ENCODE data around the gene RILPL1.
"Not testable (repeated sequence)": the region's sequence is repeated elsewhere in the genome, so short reads cannot be mapped to it uniquely, and the experiment has no call there.

Gene RILPL1

GRCh38 chr12:123573870-123574269 is 40.4 kb upstream of the RILPL1 start:
- no peak overlapping the region for H3K4me2 ChIP-seq
- no peak overlapping the region for H3K27ac ChIP-seq
- H4K20me1 ChIP-seq (ENCODE audit: insufficient read depth) = no peaks in the 10 kb centered on the region
- no peaks in the 10 kb centered on the region for H3K79me2 ChIP-seq (ENCODE audit: insufficient read depth, low read depth)
- no peaks in the 10 kb centered on the region for H3K36me3 ChIP-seq (ENCODE audit: insufficient read depth)
- no peak overlapping the region for H2AFZ ChIP-seq (ENCODE audit: low read depth)
- no peak overlapping the region for H3K4me3 ChIP-seq (IDR thresholded peaks at IDR 0.05; ENCODE audit: insufficient read depth, low read depth, low read length)
- no peak overlapping the region for H3K9ac ChIP-seq
- no peak for TF ChIP-seq CTCF (conservative IDR thresholded peaks at IDR 0.05; ENCODE audit: low read depth, low read length)
- no peaks in the 10 kb centered on the region for H3K4me1 ChIP-seq (ENCODE audit: low read depth, poor library complexity, severe bottlenecking)
- no peaks in the 10 kb centered on the region for H3K27me3 ChIP-seq (ENCODE audit: insufficient read depth, low read depth)

DNA sequence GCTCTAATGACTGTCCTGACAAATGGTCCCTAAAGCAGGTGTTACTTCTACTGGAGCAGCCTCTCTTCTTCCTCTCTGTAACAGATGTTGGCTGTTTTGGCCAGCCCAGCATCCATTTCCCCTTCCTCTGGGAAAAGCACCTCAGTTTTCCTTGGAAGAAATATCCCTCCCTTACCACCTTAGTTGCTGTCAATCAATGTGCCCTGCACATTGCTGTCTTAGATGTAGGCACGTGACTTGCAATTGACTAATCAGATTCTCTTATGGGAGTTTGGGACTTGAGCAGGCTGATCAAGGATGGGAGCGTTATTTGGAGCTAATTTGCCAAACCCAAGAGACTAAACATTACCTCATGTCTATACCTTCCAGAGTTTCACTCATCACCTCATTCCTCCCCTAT is 38.9 kb upstream of the RILPL1 start:
- no peak for TF ChIP-seq CTCF (conservative IDR thresholded peaks at IDR 0.05; ENCODE audit: low read depth, low read length)
- Histone ChIP-seq H3K4me1 (ENCODE audit: low read depth, poor library complexity, severe bottlenecking) (no peaks in the 10 kb centered on the region), H3K27ac (no peak overlapping the region), H3K79me2 (ENCODE audit: insufficient read depth, low read depth) (no peaks in the 10 kb centered on the region), H4K20me1 (ENCODE audit: insufficient read depth) (no peaks in the 10 kb centered on the region), H3K4me3 (IDR thresholded peaks at IDR 0.05; ENCODE audit: insufficient read depth, low read depth, low read length) (no peak overlapping the region), H2AFZ (ENCODE audit: low read depth) (no peak overlapping the region), H3K4me2 (no peak overlapping the region), H3K27me3 (ENCODE audit: insufficient read depth, low read depth) (no peaks in the 10 kb centered on the region), H3K36me3 (ENCODE audit: insufficient read depth) (no peaks in the 10 kb centered on the region), H3K9ac (no peak overlapping the region)

DNA sequence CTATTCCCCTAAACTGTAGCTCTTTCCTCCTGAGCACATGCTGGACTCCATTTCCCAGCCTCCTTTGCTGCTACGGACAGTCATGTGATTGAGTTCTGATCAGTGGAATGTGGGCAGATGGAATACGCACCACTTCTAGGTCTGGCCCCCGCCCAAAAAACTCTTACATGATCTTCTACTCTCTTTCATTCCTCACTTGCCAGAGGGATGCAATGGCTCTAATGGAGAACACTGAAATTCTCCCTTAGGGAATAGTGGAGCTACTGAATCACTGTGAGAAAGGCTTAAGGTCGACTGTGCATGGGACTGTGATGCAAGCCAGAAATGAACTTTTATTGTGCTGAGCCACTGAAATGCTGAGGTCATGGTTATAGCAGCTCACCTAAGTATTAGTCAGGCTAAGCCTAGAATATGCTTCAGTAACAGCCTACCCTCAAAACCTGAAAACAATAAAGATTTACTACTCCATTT is 37.9 kb upstream of the RILPL1 start:
- H3K4me1 ChIP-seq (ENCODE audit: low read depth, poor library complexity, severe bottlenecking) = no peaks in the 10 kb centered on the region
- no peaks in the 10 kb centered on the region for H3K36me3 ChIP-seq (ENCODE audit: insufficient read depth)
- TF ChIP-seq CTCF (conservative IDR thresholded peaks at IDR 0.05; ENCODE audit: low read depth, low read length) = no peak
- no peak overlapping the region for H2AFZ ChIP-seq (ENCODE audit: low read depth)
- no peaks in the 10 kb centered on the region for H3K27me3 ChIP-seq (ENCODE audit: insufficient read depth, low read depth)
- no peaks in the 10 kb centered on the region for H4K20me1 ChIP-seq (ENCODE audit: insufficient read depth)
- no peak overlapping the region for H3K4me3 ChIP-seq (IDR thresholded peaks at IDR 0.05; ENCODE audit: insufficient read depth, low read depth, low read length)
- no peaks in the 10 kb centered on the region for H3K79me2 ChIP-seq (ENCODE audit: insufficient read depth, low read depth)
- H3K9ac ChIP-seq = no peak overlapping the region
- H3K27ac ChIP-seq = no peak overlapping the region
- no peak overlapping the region for H3K4me2 ChIP-seq

DNA sequence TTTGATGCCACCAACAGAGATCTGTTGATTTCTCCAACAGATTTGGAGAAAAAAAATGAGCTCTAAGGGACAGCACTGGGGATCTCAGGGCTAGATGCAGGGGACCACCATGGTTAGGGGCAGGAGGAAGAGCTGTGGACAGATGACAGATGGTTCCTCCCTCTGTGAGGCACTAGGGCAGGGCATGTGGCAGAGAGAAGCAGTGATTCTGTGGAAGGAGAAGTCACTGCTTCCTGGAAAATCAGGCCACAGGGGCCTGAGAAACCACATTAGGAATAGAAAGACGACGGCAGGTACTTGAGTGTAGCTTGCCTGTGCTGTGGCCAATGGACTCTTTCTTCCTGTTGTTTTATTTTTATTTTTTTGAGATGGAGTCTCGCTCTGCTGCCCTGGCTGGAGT is 25.9 kb upstream of the RILPL1 start:
- Histone ChIP-seq H3K4me1 (ENCODE audit: low read depth, poor library complexity, severe bottlenecking) (no peaks in the 10 kb centered on the region), H3K27me3 (ENCODE audit: insufficient read depth, low read depth) (no peaks in the 10 kb centered on the region), H3K9ac (no peak overlapping the region), H3K4me3 (IDR thresholded peaks at IDR 0.05; ENCODE audit: insufficient read depth, low read depth, low read length) (no peak overlapping the region), H3K79me2 (ENCODE audit: insufficient read depth, low read depth) (no peaks in the 10 kb centered on the region), H3K27ac (no peak overlapping the region), H3K4me2 (no peak overlapping the region), H2AFZ (ENCODE audit: low read depth) (no peak overlapping the region), H4K20me1 (ENCODE audit: insufficient read depth) (no peaks in the 10 kb centered on the region), H3K36me3 (ENCODE audit: insufficient read depth) (no peaks in the 10 kb centered on the region)
- TF ChIP-seq CTCF (conservative IDR thresholded peaks at IDR 0.05; ENCODE audit: low read depth, low read length) = no peak

DNA sequence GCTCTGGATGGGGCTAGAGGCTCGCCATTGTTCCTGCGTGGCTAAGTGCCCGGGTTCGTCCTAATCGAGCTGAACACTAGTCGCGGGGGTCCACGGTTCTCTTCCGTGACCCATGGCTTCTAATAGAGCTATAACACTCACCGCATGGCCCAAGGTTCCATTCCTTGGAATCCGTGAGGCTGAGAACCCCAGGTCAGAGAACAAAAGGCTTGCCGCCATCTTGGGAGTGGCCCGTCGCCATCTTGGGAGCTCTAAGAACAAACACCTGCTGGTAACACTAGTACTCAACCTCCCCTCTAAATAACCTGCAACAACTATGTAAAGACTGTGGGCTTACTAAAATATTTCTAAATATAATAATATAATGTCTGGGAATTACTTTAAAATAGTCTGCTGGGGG is 25.0 kb upstream of the RILPL1 start:
- H2AFZ ChIP-seq (ENCODE audit: low read depth); H3K27ac ChIP-seq; H3K4me3 ChIP-seq (IDR thresholded peaks at IDR 0.05; ENCODE audit: insufficient read depth, low read depth, low read length); H3K9ac ChIP-seq; H3K4me2 ChIP-seq; H4K20me1 ChIP-seq (ENCODE audit: insufficient read depth); H3K36me3 ChIP-seq (ENCODE audit: insufficient read depth); H3K79me2 ChIP-seq (ENCODE audit: insufficient read depth, low read depth); H3K4me1 ChIP-seq (ENCODE audit: low read depth, poor library complexity, severe bottlenecking); H3K27me3 ChIP-seq (ENCODE audit: insufficient read depth, low read depth): not testable (repeated sequence)

GRCh38 chr12:123554843-123555242 is 21.3 kb upstream of the RILPL1 start:
- H3K79me2 ChIP-seq (ENCODE audit: insufficient read depth, low read depth); H3K4me3 ChIP-seq (IDR thresholded peaks at IDR 0.05; ENCODE audit: insufficient read depth, low read depth, low read length); H3K9ac ChIP-seq; H2AFZ ChIP-seq (ENCODE audit: low read depth); H3K27ac ChIP-seq; H3K27me3 ChIP-seq (ENCODE audit: insufficient read depth, low read depth); H3K4me2 ChIP-seq; H4K20me1 ChIP-seq (ENCODE audit: insufficient read depth); H3K36me3 ChIP-seq (ENCODE audit: insufficient read depth); H3K4me1 ChIP-seq (ENCODE audit: low read depth, poor library complexity, severe bottlenecking): not testable (repeated sequence)

DNA sequence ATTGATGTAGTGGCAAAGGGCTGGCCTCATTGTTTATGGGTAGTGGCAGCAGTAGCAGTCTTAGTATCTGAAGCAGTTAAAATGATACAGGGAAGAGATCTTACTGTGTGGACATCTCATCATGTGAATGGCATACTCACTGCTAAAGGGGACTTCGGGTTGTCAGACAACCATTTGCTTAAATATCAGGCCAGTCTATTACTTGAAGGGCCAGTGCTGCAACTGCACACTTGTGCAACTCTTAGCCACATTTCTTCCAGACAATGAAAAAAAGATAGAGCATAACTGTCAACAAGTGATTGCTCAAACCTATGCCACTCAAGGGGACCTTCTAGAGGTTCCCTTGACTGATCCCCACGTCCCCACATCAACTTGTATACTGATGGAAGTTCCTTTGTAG is 20.6 kb upstream of the RILPL1 start:
- not testable (repeated sequence) for H3K4me2 ChIP-seq; H3K4me1 ChIP-seq (ENCODE audit: low read depth, poor library complexity, severe bottlenecking); H3K4me3 ChIP-seq (IDR thresholded peaks at IDR 0.05; ENCODE audit: insufficient read depth, low read depth, low read length); H4K20me1 ChIP-seq (ENCODE audit: insufficient read depth); H3K79me2 ChIP-seq (ENCODE audit: insufficient read depth, low read depth); H3K9ac ChIP-seq; H3K27ac ChIP-seq; H2AFZ ChIP-seq (ENCODE audit: low read depth); H3K27me3 ChIP-seq (ENCODE audit: insufficient read depth, low read depth); H3K36me3 ChIP-seq (ENCODE audit: insufficient read depth)
